ENCODE data around the gene NRXN3. TPM values are rescaled to one million over a fixed set of nuclear protein-coding genes. Genes with fewer than 3 reads are reported as not detected.
"Not testable (repeated sequence)": the region's sequence is repeated elsewhere in the genome, so short reads cannot be mapped to it uniquely, and the experiment has no call there.

The NRXN3 gene
- total RNA-seq, 5 donors from 2014 or later (not counting 1 experiment from before 2014, with no cell fraction given), result not detected

- H3K4me1 Mint-ChIP-seq; H3K27ac Mint-ChIP-seq; H3K4me3 ChIP-seq (ENCODE audit: control insufficient read depth in 1 of 2, extremely low read depth in 1 of 2, low read length in 1 of 2); H3K27me3 ChIP-seq (replicated peaks in 1 of 2; ENCODE audit: control insufficient read depth in 2 of 2, extremely low read depth in 1 of 2, insufficient read depth in 2 of 2, low read length in 1 of 2); H3K9me3 Mint-ChIP-seq; H3K4me1 ChIP-seq (ENCODE audit: control insufficient read depth in 1 of 2, extremely low read depth in 1 of 2, insufficient read depth in 2 of 2, low read length in 2 of 2); DNase-seq; H3K4me3 Mint-ChIP-seq; CTCF ChIA-PET; ATAC-seq (replicated peaks in 1 of 4); H3K9me3 ChIP-seq; H3K27ac ChIP-seq (ENCODE audit: low read length); H3K27me3 Mint-ChIP-seq; H3K36me3 Mint-ChIP-seq; H3K36me3 ChIP-seq (ENCODE audit: control insufficient read depth in 2 of 2, extremely low read depth in 1 of 2, insufficient read depth in 1 of 2, low read length in 1 of 2); POLR2A ChIA-PET: not testable (repeated sequence)
- no CpG with 5 or more reads among the region's 4 CpGs for WGBS (ENCODE audit: insufficient coverage)
Measured at GRCh38 chr14:79110564-79110963, 940.4 kb downstream of the NRXN3 start.

GRCh38 chr14:79111987-79112501 lies 941.9 kb downstream of the NRXN3 start:
- no peak for ATAC-seq (replicated peaks in 1 of 4)
- no CpG with 5 or more reads among the region's 2 CpGs for WGBS (ENCODE audit: insufficient coverage)
- CTCF ChIA-PET, result no interaction called here

GRCh38 chr14:79117561-79117960 lies 947.4 kb downstream of the NRXN3 start:
- Mint-ChIP-seq H3K27ac (no peak overlapping the region), H3K4me3 (no peak overlapping the region), H3K9me3 (peaks cover 4 to 5% (median 5%) of the 10 kb centered on the region in 3 donors), H3K36me3 (no peaks in the 10 kb centered on the region), H3K4me1 (no peaks in the 10 kb centered on the region), H3K27me3 (no peaks in the 10 kb centered on the region)
- ChIA-PET CTCF (no interaction called here), POLR2A (no interaction called here)
- ATAC-seq (replicated peaks in 1 of 4) (no peak), DNase-seq (no peak)
- Histone ChIP-seq H3K27me3 (replicated peaks in 1 of 2; ENCODE audit: control insufficient read depth in 2 of 2, extremely low read depth in 1 of 2, insufficient read depth in 2 of 2, low read length in 1 of 2) (no peaks in the 10 kb centered on the region), H3K36me3 (ENCODE audit: control insufficient read depth in 2 of 2, extremely low read depth in 1 of 2, insufficient read depth in 1 of 2, low read length in 1 of 2) (no peaks in the 10 kb centered on the region), H3K4me1 (ENCODE audit: control insufficient read depth in 1 of 2, extremely low read depth in 1 of 2, insufficient read depth in 2 of 2, low read length in 2 of 2) (no peaks in the 10 kb centered on the region), H3K27ac (ENCODE audit: low read length) (no peak overlapping the region), H3K4me3 (ENCODE audit: control insufficient read depth in 1 of 2, extremely low read depth in 1 of 2, low read length in 1 of 2) (no peak overlapping the region), H3K9me3 (no peaks in the 10 kb centered on the region)
- WGBS (ENCODE audit: insufficient coverage), result no CpG with 5 or more reads among the region's 1 CpG

More at GRCh38 chr14:79111987-79112501, 941.9 kb downstream of the NRXN3 start:
- no peaks in the 10 kb centered on the region for H3K9me3 ChIP-seq
- H3K4me1 Mint-ChIP-seq, result no peaks in the 10 kb centered on the region
- no peak overlapping the region for H3K27ac Mint-ChIP-seq
- peaks cover 2 to 5% (median 5%) of the 10 kb centered on the region in 3 donors for H3K9me3 Mint-ChIP-seq
- no peaks in the 10 kb centered on the region for H3K27me3 Mint-ChIP-seq
- POLR2A ChIA-PET, result no interaction called here
- H3K27ac ChIP-seq (ENCODE audit: low read length), result no peak overlapping the region
- no peaks in the 10 kb centered on the region for H3K27me3 ChIP-seq (replicated peaks in 1 of 2; ENCODE audit: control insufficient read depth in 2 of 2, extremely low read depth in 1 of 2, insufficient read depth in 2 of 2, low read length in 1 of 2)
- no peaks in the 10 kb centered on the region for H3K4me1 ChIP-seq (ENCODE audit: control insufficient read depth in 1 of 2, extremely low read depth in 1 of 2, insufficient read depth in 2 of 2, low read length in 2 of 2)
- no peak overlapping the region for H3K4me3 ChIP-seq (ENCODE audit: control insufficient read depth in 1 of 2, extremely low read depth in 1 of 2, low read length in 1 of 2)
- no peak for DNase-seq
- H3K36me3 ChIP-seq (ENCODE audit: control insufficient read depth in 2 of 2, extremely low read depth in 1 of 2, insufficient read depth in 1 of 2, low read length in 1 of 2), result no peaks in the 10 kb centered on the region
- no peaks in the 10 kb centered on the region for H3K36me3 Mint-ChIP-seq
- no peak overlapping the region for H3K4me3 Mint-ChIP-seq

- Mint-ChIP-seq H3K9me3 (peaks cover 4 to 5% (median 5%) of the 10 kb centered on the region in 3 donors), H3K4me3 (no peak overlapping the region), H3K36me3 (no peaks in the 10 kb centered on the region), H3K4me1 (no peaks in the 10 kb centered on the region), H3K27ac (no peak overlapping the region), H3K27me3 (no peaks in the 10 kb centered on the region)
- no peak for ATAC-seq (replicated peaks in 1 of 4)
- Histone ChIP-seq H3K9me3 (no peaks in the 10 kb centered on the region), H3K27me3 (replicated peaks in 1 of 2; ENCODE audit: control insufficient read depth in 2 of 2, extremely low read depth in 1 of 2, insufficient read depth in 2 of 2, low read length in 1 of 2) (no peaks in the 10 kb centered on the region), H3K4me3 (ENCODE audit: control insufficient read depth in 1 of 2, extremely low read depth in 1 of 2, low read length in 1 of 2) (no peak overlapping the region), H3K27ac (ENCODE audit: low read length) (no peak overlapping the region), H3K36me3 (ENCODE audit: control insufficient read depth in 2 of 2, extremely low read depth in 1 of 2, insufficient read depth in 1 of 2, low read length in 1 of 2) (no peaks in the 10 kb centered on the region), H3K4me1 (ENCODE audit: control insufficient read depth in 1 of 2, extremely low read depth in 1 of 2, insufficient read depth in 2 of 2, low read length in 2 of 2) (no peaks in the 10 kb centered on the region)
- POLR2A ChIA-PET, result no interaction called here
- WGBS (ENCODE audit: insufficient coverage), result no CpG with 5 or more reads among the region's 2 CpGs
- CTCF ChIA-PET, result no interaction called here
- no peak for DNase-seq
Measured at GRCh38 chr14:79118291-79118690, 948.1 kb downstream of the NRXN3 start.

GRCh38 chr14:79134361-79134760 lies 964.2 kb downstream of the NRXN3 start:
- Mint-ChIP-seq H3K4me1 (no peaks in the 10 kb centered on the region), H3K27me3 (no peaks in the 10 kb centered on the region), H3K27ac (no peak overlapping the region), H3K36me3 (no peaks in the 10 kb centered on the region), H3K4me3 (no peak overlapping the region), H3K9me3 (peaks cover 0 to 9% (median 0%) of the 10 kb centered on the region in 3 donors)
- WGBS (ENCODE audit: insufficient coverage), result 40% methylated on average over 1 of the region's 3 CpGs
- no peaks in the 10 kb centered on the region for H3K27me3 ChIP-seq (replicated peaks in 1 of 2; ENCODE audit: control insufficient read depth in 2 of 2, extremely low read depth in 1 of 2, insufficient read depth in 2 of 2, low read length in 1 of 2)
- no peak for ATAC-seq (replicated peaks in 1 of 4)
- H3K36me3 ChIP-seq (ENCODE audit: control insufficient read depth in 2 of 2, extremely low read depth in 1 of 2, insufficient read depth in 1 of 2, low read length in 1 of 2), result no peaks in the 10 kb centered on the region
- no peak for DNase-seq
- CTCF ChIA-PET, result no interaction called here
- no peak overlapping the region for H3K27ac ChIP-seq (ENCODE audit: low read length)
- no peaks in the 10 kb centered on the region for H3K4me1 ChIP-seq (ENCODE audit: control insufficient read depth in 1 of 2, extremely low read depth in 1 of 2, insufficient read depth in 2 of 2, low read length in 2 of 2)
- H3K4me3 ChIP-seq (ENCODE audit: control insufficient read depth in 1 of 2, extremely low read depth in 1 of 2, low read length in 1 of 2), result no peak overlapping the region
- no peaks in the 10 kb centered on the region for H3K9me3 ChIP-seq
- POLR2A ChIA-PET, result no interaction called here

GRCh38 chr14:79136071-79137044 lies 966.2 kb downstream of the NRXN3 start:
- Mint-ChIP-seq H3K4me3 (no peak overlapping the region), H3K27me3 (no peaks in the 10 kb centered on the region), H3K9me3 (peaks cover 0 to 9% (median 0%) of the 10 kb centered on the region in 3 donors), H3K4me1 (no peaks in the 10 kb centered on the region), H3K36me3 (no peaks in the 10 kb centered on the region), H3K27ac (no peak overlapping the region)
- Histone ChIP-seq H3K27ac (ENCODE audit: low read length) (no peak overlapping the region), H3K9me3 (no peaks in the 10 kb centered on the region), H3K4me1 (ENCODE audit: control insufficient read depth in 1 of 2, extremely low read depth in 1 of 2, insufficient read depth in 2 of 2, low read length in 2 of 2) (no peaks in the 10 kb centered on the region), H3K4me3 (ENCODE audit: control insufficient read depth in 1 of 2, extremely low read depth in 1 of 2, low read length in 1 of 2) (no peak overlapping the region), H3K36me3 (ENCODE audit: control insufficient read depth in 2 of 2, extremely low read depth in 1 of 2, insufficient read depth in 1 of 2, low read length in 1 of 2) (no peaks in the 10 kb centered on the region), H3K27me3 (replicated peaks in 1 of 2; ENCODE audit: control insufficient read depth in 2 of 2, extremely low read depth in 1 of 2, insufficient read depth in 2 of 2, low read length in 1 of 2) (no peaks in the 10 kb centered on the region)
- CTCF ChIA-PET, result no interaction called here
- DNase-seq (no peak), ATAC-seq (replicated peaks in 1 of 4) (no peak)
- POLR2A ChIA-PET, result no interaction called here
- 75% methylated on average over 2 of the region's 7 CpGs for WGBS (ENCODE audit: insufficient coverage)
